GM19193 (cell line): ENCODE measurements around the gene HNRNPD.

Experiments
- POLR2A ChIP-seq: IDR thresholded peaks from 4 replicates; pipeline ENCODE4 v1.6.1; 2011; ENCODE audit not compliant: insufficient read depth, insufficient read length; ENCODE audit errors: extremely low read depth

Gene HNRNPD

GRCh38 chr4:82346126-82346525 is 27.7 kb downstream of the HNRNPD start:
- TF ChIP-seq POLR2A: no peak

DNA sequence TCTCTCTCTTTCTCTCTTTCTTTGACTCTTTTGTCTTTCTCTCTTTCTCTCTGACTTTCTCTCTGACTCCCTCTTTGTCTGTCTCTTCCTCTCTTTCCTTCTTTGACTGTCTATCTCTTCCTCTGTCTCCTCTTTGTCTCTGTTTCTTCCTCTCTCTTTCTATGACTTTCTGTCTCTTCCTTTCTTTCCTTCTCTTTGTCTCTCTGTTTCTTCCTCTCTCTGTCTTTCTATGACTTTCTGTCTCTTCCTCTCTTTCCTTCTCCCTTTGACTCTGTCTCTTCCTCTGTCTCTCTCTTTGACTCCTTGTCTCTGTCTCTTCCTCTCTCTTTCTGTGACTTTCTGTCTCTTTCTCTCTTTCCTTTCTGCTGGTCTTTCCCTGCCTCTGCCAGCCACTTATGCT is 38.7 kb downstream of the HNRNPD start:
- TF ChIP-seq POLR2A: no peak

DNA sequence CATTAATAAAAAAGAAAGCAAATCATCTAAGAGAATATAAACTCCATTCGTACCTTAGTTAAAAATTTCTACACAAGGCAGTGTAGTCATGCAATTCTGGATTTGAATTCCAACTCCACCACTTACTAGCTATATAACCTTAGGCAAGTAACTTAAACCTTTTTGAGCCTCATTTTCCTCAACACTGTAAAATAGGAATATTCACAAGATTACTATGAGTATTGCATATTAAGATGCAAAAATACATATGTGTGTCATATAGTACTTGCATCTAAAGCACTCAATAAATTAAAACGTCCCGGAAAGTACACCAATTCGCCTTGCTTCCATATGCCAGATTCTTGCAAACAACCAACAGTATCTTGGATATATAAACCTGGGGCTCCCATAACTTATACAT is 42.0 kb downstream of the HNRNPD start:
- no peak for TF ChIP-seq POLR2A

- TF ChIP-seq POLR2A: no peak
These were observed 53.4 kb downstream of the HNRNPD start for GRCh38 chr4:82320351-82320750.
